WTC11 (cell line): ENCODE data around the gene LANCL2. TPM values are rescaled to one million over a fixed set of nuclear protein-coding genes. Genes with fewer than 3 reads are reported as not detected.
A peak's percentile ranks its signal among the peaks of the same experiment; 100 is the strongest.

Source experiments
- ATAC-seq: fragments of 200-7000 bp; cut with Tn5 transposase; 2 replicates; pipeline ENCODE4 v1.10.0; 2021; ENCODE audit warnings: mild to moderate bottlenecking, moderate library complexity
- CTCF ChIA-PET: fragments of 300-600 bp; sonication (Branson Sonifier 250); formaldehyde crosslinking; loops from one replicate; lab custom pipeline; 2021; ENCODE audit warnings: antibody characterized with exemption; lab: Charles Lee
- POLR2A ChIA-PET: fragments of 350-600 bp; sonication (Branson Sonifier 250); formaldehyde crosslinking; loops from one replicate; lab custom pipeline; 2021; ENCODE audit warnings: antibody characterized with exemption; lab: Charles Lee
- DNase-seq: peaks from one replicate; pipeline ENCODE4 v3.0.0; 2021; ENCODE audit warnings: low spot score
- H3K27ac Mint-ChIP-seq: 2 replicates; pipeline ENCODE4 v1.8.0; 2021; ENCODE audit warnings: mixed read lengths
- H3K27me3 Mint-ChIP-seq: 2 replicates; pipeline ENCODE4 v1.8.0; 2021; ENCODE audit warnings: low read depth, mild to moderate bottlenecking, moderate library complexity, mixed read lengths
- H3K36me3 Mint-ChIP-seq: 2 replicates; pipeline ENCODE4 v1.8.0; 2021; ENCODE audit warnings: mixed read lengths
- H3K4me1 Mint-ChIP-seq: 2 replicates; pipeline ENCODE4 v1.8.0; 2022; ENCODE audit warnings: mixed read lengths
- H3K4me3 Mint-ChIP-seq: 2 replicates; pipeline ENCODE4 v1.8.0; 2021; ENCODE audit warnings: mild to moderate bottlenecking, moderate library complexity, mixed read lengths
- H3K9me3 Mint-ChIP-seq: 2 replicates; pipeline ENCODE4 v1.8.0; 2021; ENCODE audit warnings: mixed read lengths
- ATF3 ChIP-seq: sonication (generic); formaldehyde crosslinking; conservative IDR thresholded peaks from 2 replicates; pipeline ENCODE4 v1.8.1; 2022; ENCODE audit warnings: mild to moderate bottlenecking, missing genetic modification reagents
- CBFB ChIP-seq: sonication (generic); formaldehyde crosslinking; IDR thresholded peaks from 2 replicates; pipeline ENCODE4 v1.8.1; 2022; ENCODE audit warnings: mild to moderate bottlenecking, low read depth, missing genetic modification reagents
- E2F4 ChIP-seq: sonication (generic); formaldehyde crosslinking; IDR thresholded peaks from 2 replicates; pipeline ENCODE4 v1.8.1; 2022; ENCODE audit warnings: low read depth, mild to moderate bottlenecking, moderate library complexity, missing genetic modification reagents, borderline replicate concordance
- FOXP4 ChIP-seq: sonication (generic); formaldehyde crosslinking; IDR thresholded peaks from 2 replicates; pipeline ENCODE4 v1.8.0; 2022; ENCODE audit warnings: mild to moderate bottlenecking, missing genetic modification reagents
- HMGXB4 ChIP-seq: sonication (generic); formaldehyde crosslinking; IDR thresholded peaks from 2 replicates; pipeline ENCODE4 v1.8.1; 2023; ENCODE audit warnings: mild to moderate bottlenecking, moderate library complexity, missing genetic modification reagents
- IRF1 ChIP-seq: sonication (generic); formaldehyde crosslinking; IDR thresholded peaks from 2 replicates; pipeline ENCODE4 v1.8.0; 2023; ENCODE audit warnings: missing genetic modification reagents
- MYBL2 ChIP-seq: sonication (generic); formaldehyde crosslinking; IDR thresholded peaks from 2 replicates; pipeline ENCODE4 v1.8.1; 2023; ENCODE audit warnings: mild to moderate bottlenecking, moderate library complexity, missing genetic modification reagents
- NFATC4 ChIP-seq: fragments of 250-450 bp; sonication (Bioruptor Pico); IDR thresholded peaks from 2 replicates; pipeline ENCODE4 v1.9.0; 2021; ENCODE audit warnings: mild to moderate bottlenecking
- NR3C1 ChIP-seq: sonication (generic); formaldehyde crosslinking; conservative IDR thresholded peaks from 2 replicates; pipeline ENCODE4 v1.8.1; 2023; ENCODE audit warnings: low read depth, mild to moderate bottlenecking, missing genetic modification reagents
- PRRX2 ChIP-seq: fragments of 250-450 bp; sonication (Bioruptor Pico); IDR thresholded peaks from 2 replicates; pipeline ENCODE4 v1.8.0; 2021; ENCODE audit warnings: mild to moderate bottlenecking
- RORB ChIP-seq: fragments of 250-450 bp; sonication (Bioruptor Pico); IDR thresholded peaks from 2 replicates; pipeline ENCODE4 v1.9.0; 2021; ENCODE audit warnings: mild to moderate bottlenecking
- SMAD4 ChIP-seq: sonication (generic); formaldehyde crosslinking; IDR thresholded peaks from 2 replicates; pipeline ENCODE4 v1.8.0; 2022; ENCODE audit warnings: mild to moderate bottlenecking, missing genetic modification reagents
- STAT6 ChIP-seq: sonication (generic); formaldehyde crosslinking; conservative IDR thresholded peaks from 2 replicates; pipeline ENCODE4 v1.8.1; 2023; ENCODE audit warnings: mild to moderate bottlenecking, low read depth, missing genetic modification reagents, moderate library complexity
- TEAD1 ChIP-seq: sonication (generic); formaldehyde crosslinking; IDR thresholded peaks from 2 replicates; pipeline ENCODE4 v1.8.0; 2022; ENCODE audit warnings: mild to moderate bottlenecking, missing genetic modification reagents
- TP53 ChIP-seq: sonication (generic); formaldehyde crosslinking; IDR thresholded peaks from 2 replicates; pipeline ENCODE4 v1.8.1; 2023; ENCODE audit warnings: mild to moderate bottlenecking, missing genetic modification reagents
- USF1 ChIP-seq: sonication (generic); formaldehyde crosslinking; IDR thresholded peaks from 2 replicates; pipeline ENCODE4 v1.8.0; 2022; ENCODE audit warnings: mild to moderate bottlenecking, missing genetic modification reagents
- ZBTB21 ChIP-seq: sonication (generic); formaldehyde crosslinking; IDR thresholded peaks from 2 replicates; pipeline ENCODE4 v1.8.1; 2023; ENCODE audit warnings: mild to moderate bottlenecking, missing genetic modification reagents, borderline replicate concordance
- ZNF138 ChIP-seq: sonication (generic); formaldehyde crosslinking; conservative IDR thresholded peaks from 2 replicates; pipeline ENCODE4 v1.8.1; 2022; ENCODE audit warnings: mild to moderate bottlenecking, moderate library complexity, missing genetic modification reagents
- ZNF281 ChIP-seq: sonication (generic); formaldehyde crosslinking; IDR thresholded peaks from 2 replicates; pipeline ENCODE4 v1.8.0; 2023; ENCODE audit warnings: mild to moderate bottlenecking, missing genetic modification reagents
- ZNF396 ChIP-seq: fragments of 250-450 bp; sonication (Bioruptor Pico); IDR thresholded peaks from 2 replicates; pipeline ENCODE4 v1.8.0; 2021; ENCODE audit warnings: mild to moderate bottlenecking, moderate library complexity, borderline replicate concordance
- ZNF425 ChIP-seq: fragments of 250-450 bp; sonication (Bioruptor Pico); conservative IDR thresholded peaks from 2 replicates; pipeline ENCODE4 v1.9.0; 2021; ENCODE audit warnings: mild to moderate bottlenecking
- total RNA-seq: library from RNA; stranded (reverse); gene quantifications from 3 replicates; pipeline ENCODE4 v1.2.3, GENCODE V29; 2021

LANCL2 gene
- total RNA-seq, 1 experiment from 2014 or later = 13.2 TPM

- TF ChIP-seq USF1 (CRISPR knock-in tag) = no peak
- TF ChIP-seq ZBTB21 (CRISPR knock-in tag) = no peak
- TF ChIP-seq MYBL2 (CRISPR knock-in tag) = no peak
- no peak for TF ChIP-seq TEAD1 (CRISPR knock-in tag)
- no peak for TF ChIP-seq STAT6 (CRISPR knock-in tag)
- TF ChIP-seq ZNF138 (CRISPR knock-in tag) = no peak
- no peak for TF ChIP-seq PRRX2 (CRISPR knock-in tag)
- TF ChIP-seq ZNF425 (CRISPR knock-in tag) = no peak
- TF ChIP-seq NFATC4 (CRISPR knock-in tag) = no peak
- TF ChIP-seq E2F4 = no peak
- TF ChIP-seq ZNF281 = no peak
- no peak for TF ChIP-seq ZNF396 (CRISPR knock-in tag)
Measured at GRCh38 chr7:55374213-55374612, 9.1 kb downstream of the LANCL2 start (continued).

- Mint-ChIP-seq H3K4me1 (peaks cover 6% of the 10 kb centered on the region), H3K27ac (no peak overlapping the region; the same call in 1 of the 2 replicates), H3K9me3 (no peaks in the 10 kb centered on the region), H3K4me3 (no peak overlapping the region), H3K27me3 (no peaks in the 10 kb centered on the region), H3K36me3 (no peaks in the 10 kb centered on the region)
- ChIA-PET CTCF (interaction anchor here (0.6 to 1.9 kb wide), 2 partner anchors 10 to 40 kb away, joined by 3 to 6 read pairs; partner anchors contain the start of gene LANCL2), POLR2A (interaction anchor here (1.1 kb wide), 1 partner anchor 9 kb away, joined by 3 read pairs; no protein-coding TSS in a partner anchor)
- peak; percentile 52 for ATAC-seq
- no peak for DNase-seq
- TF ChIP-seq SMAD4 = no peak
- TF ChIP-seq FOXP4 = no peak
- TF ChIP-seq RORB (CRISPR knock-in tag) = no peak
- no peak for TF ChIP-seq TP53 (CRISPR knock-in tag)
- TF ChIP-seq CBFB (CRISPR knock-in tag) = no peak
- TF ChIP-seq NR3C1 (CRISPR knock-in tag) = no peak
- no peak for TF ChIP-seq ATF3
- TF ChIP-seq IRF1 = no peak
- no peak for TF ChIP-seq HMGXB4 (CRISPR knock-in tag)
Measured at GRCh38 chr7:55375237-55375636, 10.1 kb downstream of the LANCL2 start.
